GM13977 (cell line): Measurements from ENCODE around the gene EFCAB7.

Experiments
- DNase-seq: peaks from one replicate; pipeline ENCODE4 v3.0.0; 2012; ENCODE audit warnings: low spot score
- in situ Hi-C: fragments of 300-500 bp; cut with MboI; formaldehyde crosslinking; loops from one replicate; pipeline ENCODE4 v1.12.0; 2022; ENCODE audit warnings: low sequenced_read_pairs, low pct_unique_long_range_greater_than_20kb, mixed read lengths, inconsistent platforms; ENCODE audit not compliant: unreplicated experiment
- TF ChIP-seq, protein P1 (sequence below): IDR thresholded peaks from 2 replicates; pipeline ENCODE4 v1.5.1; 2012; ENCODE audit warnings: mild to moderate bottlenecking, control low read depth; ENCODE audit not compliant: insufficient read depth; ENCODE audit errors: extremely low read depth, missing control alignments

The EFCAB7 gene

DNA sequence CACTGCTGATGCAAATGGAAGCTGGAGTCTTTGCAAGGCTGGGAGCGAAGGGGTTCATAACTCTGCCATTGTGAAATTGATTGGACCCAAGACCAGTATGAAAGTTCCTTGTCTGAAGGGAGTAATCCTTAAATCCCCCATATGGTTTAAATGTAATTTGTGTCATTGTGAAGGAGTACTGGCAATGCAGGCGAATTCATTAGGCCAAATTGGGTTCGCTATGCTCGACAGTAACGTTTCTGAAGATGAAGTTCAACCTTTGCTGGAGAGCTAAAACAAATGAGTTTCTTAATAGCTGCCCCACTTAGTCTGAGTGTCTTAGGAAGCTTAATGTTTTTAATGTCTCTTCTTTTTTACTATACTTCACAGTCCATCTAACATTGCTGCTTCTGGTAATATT, 97.3 kb downstream of the EFCAB7 start:
- TF ChIP-seq, protein P1, sequence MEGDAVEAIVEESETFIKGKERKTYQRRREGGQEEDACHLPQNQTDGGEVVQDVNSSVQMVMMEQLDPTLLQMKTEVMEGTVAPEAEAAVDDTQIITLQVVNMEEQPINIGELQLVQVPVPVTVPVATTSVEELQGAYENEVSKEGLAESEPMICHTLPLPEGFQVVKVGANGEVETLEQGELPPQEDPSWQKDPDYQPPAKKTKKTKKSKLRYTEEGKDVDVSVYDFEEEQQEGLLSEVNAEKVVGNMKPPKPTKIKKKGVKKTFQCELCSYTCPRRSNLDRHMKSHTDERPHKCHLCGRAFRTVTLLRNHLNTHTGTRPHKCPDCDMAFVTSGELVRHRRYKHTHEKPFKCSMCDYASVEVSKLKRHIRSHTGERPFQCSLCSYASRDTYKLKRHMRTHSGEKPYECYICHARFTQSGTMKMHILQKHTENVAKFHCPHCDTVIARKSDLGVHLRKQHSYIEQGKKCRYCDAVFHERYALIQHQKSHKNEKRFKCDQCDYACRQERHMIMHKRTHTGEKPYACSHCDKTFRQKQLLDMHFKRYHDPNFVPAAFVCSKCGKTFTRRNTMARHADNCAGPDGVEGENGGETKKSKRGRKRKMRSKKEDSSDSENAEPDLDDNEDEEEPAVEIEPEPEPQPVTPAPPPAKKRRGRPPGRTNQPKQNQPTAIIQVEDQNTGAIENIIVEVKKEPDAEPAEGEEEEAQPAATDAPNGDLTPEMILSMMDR = no peak
- DNase-seq = no peak
- in situ Hi-C loops = loop anchor here (25.0 kb wide), 3 partner anchors 292 to 617 kb away; no protein-coding TSS in a partner anchor

DNA sequence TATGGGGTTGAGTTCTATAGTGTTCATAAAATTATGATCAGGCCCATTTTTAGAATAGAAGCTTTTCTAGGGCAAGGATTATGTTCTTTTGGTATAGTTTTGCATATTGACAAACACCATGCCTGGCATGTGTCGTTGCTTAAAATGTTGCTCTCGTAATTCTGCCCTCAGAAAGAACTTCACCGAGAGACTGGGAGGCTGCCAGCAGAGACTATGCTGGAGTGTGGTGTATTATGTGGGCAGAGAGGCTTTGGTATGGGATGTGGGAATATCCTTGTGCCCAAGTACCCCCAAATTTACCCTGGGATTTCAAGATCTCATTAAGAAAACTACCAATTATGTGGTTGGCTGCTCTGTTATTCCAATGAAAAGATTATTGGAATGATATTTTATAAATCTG, 97.8 kb downstream of the EFCAB7 start:
- TF ChIP-seq, protein P1 = no peak
- no peak for DNase-seq
- in situ Hi-C loops = loop anchor here (25.0 kb wide), 3 partner anchors 291 to 616 kb away; no protein-coding TSS in a partner anchor

DNA sequence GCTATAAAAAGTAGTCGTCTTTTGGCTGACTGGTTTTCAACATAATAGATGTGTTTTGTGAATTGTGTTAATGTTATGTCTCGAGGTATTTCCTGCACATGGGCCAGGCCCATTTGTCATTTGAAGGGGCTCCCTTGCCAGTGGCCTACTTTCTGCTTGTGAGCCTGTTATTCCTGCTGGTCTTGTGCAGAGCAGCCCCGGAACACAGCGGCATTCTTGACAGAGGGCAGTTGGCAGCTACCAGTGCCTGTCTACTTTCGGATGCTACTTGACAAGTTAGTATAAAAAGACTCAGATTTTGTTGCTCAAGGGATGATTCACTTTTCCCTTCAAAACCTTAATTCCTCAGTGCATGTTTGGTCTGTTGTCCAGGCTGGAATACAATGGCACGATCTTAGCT, 98.4 kb downstream of the EFCAB7 start:
- DNase-seq = no peak
- TF ChIP-seq, protein P1 = no peak
- in situ Hi-C loops = loop anchor here (25.0 kb wide), 3 partner anchors 291 to 616 kb away; no protein-coding TSS in a partner anchor
